Astrocyte of the spinal cord (primary cell): ENCODE measurements around the gene CRACDL.

ENCODE experiments used
- DNase-seq: peaks from one replicate; pipeline ENCODE4 v3.0.0; 2011; ENCODE audit warnings: low read depth, low spot score
- H3K4me3 ChIP-seq: 2 replicates; pipeline ENCODE4 v1.5.1; 2011; ENCODE audit warnings: low read depth, mild to moderate bottlenecking, low read length, moderate library complexity
- CTCF ChIP-seq: IDR thresholded peaks from 2 replicates; pipeline ENCODE4 v1.5.1; 2012; ENCODE audit warnings: low read depth, mild to moderate bottlenecking, low read length, inconsistent platforms
- in situ Hi-C: cut with HindIII; loops from 2 replicates; pipeline ENCODE4 v1.10.0; 2017; ENCODE audit warnings: low sequenced_read_pairs

Gene CRACDL

GRCh38 chr2:98829581-98830270, 106.3 kb downstream of the CRACDL start:
- H3K4me3 ChIP-seq: no peak overlapping the region
- DNase-seq: no peak
- TF ChIP-seq CTCF: no peak
- in situ Hi-C loops: no loop called here

- no peak for TF ChIP-seq CTCF
- DNase-seq: no peak
- in situ Hi-C loops: no loop called here
- no peak overlapping the region for H3K4me3 ChIP-seq
Measured at GRCh38 chr2:98828793-98829371, 107.1 kb downstream of the CRACDL start.

- DNase-seq: no peak
- no peak overlapping the region for H3K4me3 ChIP-seq
- no peak for TF ChIP-seq CTCF
- in situ Hi-C loops: no loop called here
Measured at GRCh38 chr2:98828369-98828744, 107.7 kb downstream of the CRACDL start.

- TF ChIP-seq CTCF: no peak
- no peak for DNase-seq
- no peak overlapping the region for H3K4me3 ChIP-seq
- in situ Hi-C loops: no loop called here
Measured at GRCh38 chr2:98827625-98828368, 108.2 kb downstream of the CRACDL start.

- no peak overlapping the region for H3K4me3 ChIP-seq
- DNase-seq: no peak
- in situ Hi-C loops: no loop called here
Measured at GRCh38 chr2:98826856-98827255, 109.2 kb downstream of the CRACDL start.

GRCh38 chr2:98825858-98826257, 110.2 kb downstream of the CRACDL start:
- no peak for DNase-seq
- H3K4me3 ChIP-seq: no peak overlapping the region
- in situ Hi-C loops: no loop called here
- no peak for TF ChIP-seq CTCF

More at GRCh38 chr2:98826856-98827255, 109.2 kb downstream of the CRACDL start:
- TF ChIP-seq CTCF: no peak
